ENCODE results near the gene EIF4EBP3. TPM values are rescaled to one million over a fixed set of nuclear protein-coding genes. Genes with fewer than 3 reads are reported as not detected.

The EIF4EBP3 gene
- total RNA-seq (2022) (25.3 and 35.3 TPM in 2 replicates), Bru-seq, nascent RNA (percentile 93 among the genes with signal in this experiment), BruChase-seq, experiment 1, labeled RNA remaining after a 6-hour chase (percentile 84 among the genes with signal in this experiment), BruChase-seq, experiment 2, labeled RNA remaining after a 2-hour chase (percentile 87 among the genes with signal in this experiment)
- long read RNA-seq, transcript EIF4EBP3-201 (3 exons, 691 nt) = major isoform, 29 of 32 reads
- long read RNA-seq, partial matches to known transcripts = 0 of 32 reads
- long read RNA-seq, other reads (novel, unspliced or antisense) = 3 of 32 reads

DNA sequence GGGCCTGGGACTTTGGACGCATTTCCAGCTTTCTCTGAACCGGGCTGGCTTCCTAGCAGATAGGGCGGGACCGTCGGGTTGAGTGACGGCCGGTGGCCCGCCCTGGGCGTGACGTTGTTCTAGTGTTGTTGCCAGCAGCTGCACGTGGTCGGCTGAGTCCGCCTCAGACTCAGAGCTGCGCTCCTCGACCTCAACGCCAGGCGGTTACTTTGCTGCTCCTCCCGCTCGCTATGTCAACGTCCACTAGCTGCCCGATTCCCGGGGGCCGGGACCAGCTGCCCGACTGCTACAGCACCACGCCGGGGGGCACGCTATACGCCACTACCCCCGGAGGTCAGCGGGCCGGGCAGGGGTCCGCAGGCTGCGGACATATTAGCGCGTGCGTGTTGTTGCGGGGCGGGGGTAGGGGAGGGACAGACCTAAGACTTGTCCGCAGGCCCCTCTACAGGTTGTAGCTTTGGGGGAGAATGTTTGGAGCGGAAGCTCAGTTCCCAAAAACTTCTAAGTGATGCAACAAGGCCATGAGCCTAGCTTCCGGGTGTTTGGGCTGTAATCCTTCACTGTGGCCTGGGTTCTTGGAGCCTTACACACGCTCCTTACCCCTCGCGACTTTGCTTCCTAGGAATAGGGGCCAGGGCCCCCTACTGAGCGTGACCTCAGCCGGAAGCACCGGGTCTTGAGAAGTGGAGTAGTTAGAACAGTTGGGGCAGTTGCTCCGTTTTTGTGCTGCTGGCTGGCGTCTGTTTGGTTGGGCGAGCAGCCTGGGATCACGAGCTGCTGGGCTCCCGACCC, at the start of gene EIF4EBP3:
TSS of gene EIF4EBP3 (plus strand) at position 155 of the 792 bp plus-strand sequence. CDS start at position 231, 76 bp downstream.
- Mint-ChIP-seq H3K27me3 (ENCODE audit: insufficient read depth, unreplicated experiment) (no peaks in the 10 kb centered on the region), H3K9me3 (ENCODE audit: unreplicated experiment) (no peaks in the 10 kb centered on the region), H3K36me3 (ENCODE audit: insufficient read depth, unreplicated experiment) (peaks cover 87% of the 10 kb centered on the region), H3K4me3 (ENCODE audit: unreplicated experiment) (peak within 1 kb of the TSS; percentile 77), H3K27ac (ENCODE audit: low read depth, unreplicated experiment) (peak within 1 kb of the TSS; percentile 80), H3K4me1 (ENCODE audit: insufficient read depth, unreplicated experiment) (peaks cover 27% of the 10 kb centered on the region)
- TSS peak; percentile 57 for BruUV-seq (replicated peaks)
- TF ChIP-seq, protein P1, sequence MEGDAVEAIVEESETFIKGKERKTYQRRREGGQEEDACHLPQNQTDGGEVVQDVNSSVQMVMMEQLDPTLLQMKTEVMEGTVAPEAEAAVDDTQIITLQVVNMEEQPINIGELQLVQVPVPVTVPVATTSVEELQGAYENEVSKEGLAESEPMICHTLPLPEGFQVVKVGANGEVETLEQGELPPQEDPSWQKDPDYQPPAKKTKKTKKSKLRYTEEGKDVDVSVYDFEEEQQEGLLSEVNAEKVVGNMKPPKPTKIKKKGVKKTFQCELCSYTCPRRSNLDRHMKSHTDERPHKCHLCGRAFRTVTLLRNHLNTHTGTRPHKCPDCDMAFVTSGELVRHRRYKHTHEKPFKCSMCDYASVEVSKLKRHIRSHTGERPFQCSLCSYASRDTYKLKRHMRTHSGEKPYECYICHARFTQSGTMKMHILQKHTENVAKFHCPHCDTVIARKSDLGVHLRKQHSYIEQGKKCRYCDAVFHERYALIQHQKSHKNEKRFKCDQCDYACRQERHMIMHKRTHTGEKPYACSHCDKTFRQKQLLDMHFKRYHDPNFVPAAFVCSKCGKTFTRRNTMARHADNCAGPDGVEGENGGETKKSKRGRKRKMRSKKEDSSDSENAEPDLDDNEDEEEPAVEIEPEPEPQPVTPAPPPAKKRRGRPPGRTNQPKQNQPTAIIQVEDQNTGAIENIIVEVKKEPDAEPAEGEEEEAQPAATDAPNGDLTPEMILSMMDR (IDR thresholded peaks at IDR 0.05; ENCODE audit: unreplicated experiment) = peak; percentile 74
- intact Hi-C loops (cut with micrococcal nuclease) = loop anchor here (1.0 to 10.0 kb wide), 4 partner anchors 88 to 303 kb away; partner anchors contain the start of genes ANKHD1 and TMCO6
- DNase-seq (ENCODE audit: unreplicated experiment) = peak; percentile 97
- ChIA-PET POLR2A (interaction anchor here (0.7 to 6.1 kb wide), 42 partner anchors 10 to 1422 kb away, joined by 3 to 188 read pairs (median 4); partner anchors contain the start of genes ANKHD1, APBB3, CD14 and HARS1), CTCF (interaction anchor here (0.5 to 3.3 kb wide), 32 partner anchors 10 to 1422 kb away, joined by 3 to 42 read pairs (median 6); partner anchors contain the start of genes CD14, IK, NDUFA2 and SRA1)

DNA sequence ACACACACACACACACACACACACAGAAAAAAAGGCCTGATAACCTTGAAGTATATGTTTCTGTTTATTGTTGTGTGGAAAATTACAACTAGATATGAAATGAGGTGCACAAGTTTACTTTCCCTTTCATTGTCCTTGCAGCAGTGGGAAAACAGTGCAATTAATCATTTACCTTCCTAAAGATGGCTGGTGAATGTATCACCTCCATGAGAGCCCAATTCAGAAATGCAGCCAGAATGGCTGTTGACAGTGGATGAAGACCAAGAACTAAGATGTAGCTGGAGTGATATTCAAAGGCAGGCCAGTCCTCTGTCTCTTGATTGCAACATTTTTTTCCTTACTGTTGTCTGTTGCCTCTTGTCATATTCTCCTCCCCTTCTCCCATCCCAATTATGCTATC, 49.6 kb upstream of the EIF4EBP3 start:
- Mint-ChIP-seq H3K27me3 (ENCODE audit: insufficient read depth, unreplicated experiment) (no peaks in the 10 kb centered on the region), H3K4me1 (ENCODE audit: insufficient read depth, unreplicated experiment) (peaks cover 5% of the 10 kb centered on the region), H3K4me3 (ENCODE audit: unreplicated experiment) (no peak overlapping the region), H3K36me3 (ENCODE audit: insufficient read depth, unreplicated experiment) (peaks cover 64% of the 10 kb centered on the region), H3K9me3 (ENCODE audit: unreplicated experiment) (no peaks in the 10 kb centered on the region), H3K27ac (ENCODE audit: low read depth, unreplicated experiment) (no peak overlapping the region)
- BruUV-seq (replicated peaks) = no TSS peak
- TF ChIP-seq, protein P1 (IDR thresholded peaks at IDR 0.05; ENCODE audit: unreplicated experiment) = no peak
- POLR2A ChIA-PET = interaction anchor here (1.8 kb wide), 1 partner anchor 96 kb away, joined by 4 read pairs; the partner anchor contains the start of gene ANKHD1
- DNase-seq (ENCODE audit: unreplicated experiment) = peak; percentile 3
- CTCF ChIA-PET = no interaction called here
- intact Hi-C loops (cut with micrococcal nuclease) = no loop called here

DNA sequence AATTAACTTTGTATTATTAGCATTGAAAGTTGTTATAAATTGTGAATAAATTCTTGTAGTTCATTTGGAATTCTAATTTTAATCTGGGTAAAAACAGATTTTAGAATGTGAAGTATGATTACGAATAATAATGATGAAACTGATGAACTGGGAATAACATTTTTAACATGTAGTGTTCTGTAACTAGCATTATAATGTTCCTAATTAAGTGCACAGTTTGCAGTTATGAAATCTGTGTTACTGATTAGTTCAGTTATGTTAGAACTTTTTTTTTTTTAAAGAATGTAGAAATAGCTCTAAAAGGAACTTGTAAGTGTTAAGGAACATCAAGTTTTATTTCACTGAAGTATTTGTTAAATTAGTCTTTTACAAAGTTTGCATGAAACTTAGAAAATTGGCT, 48.9 kb upstream of the EIF4EBP3 start:
- POLR2A ChIA-PET = interaction anchor here (1.8 kb wide), 1 partner anchor 97 kb away, joined by 4 read pairs; the partner anchor contains the start of gene ANKHD1

More for the DNA sequence above, 48.9 kb upstream of the EIF4EBP3 start:
- Mint-ChIP-seq H3K4me1 (ENCODE audit: insufficient read depth, unreplicated experiment) (peaks cover 5% of the 10 kb centered on the region), H3K36me3 (ENCODE audit: insufficient read depth, unreplicated experiment) (peaks cover 63% of the 10 kb centered on the region), H3K4me3 (ENCODE audit: unreplicated experiment) (no peak overlapping the region), H3K27me3 (ENCODE audit: insufficient read depth, unreplicated experiment) (no peaks in the 10 kb centered on the region), H3K27ac (ENCODE audit: low read depth, unreplicated experiment) (no peak overlapping the region), H3K9me3 (ENCODE audit: unreplicated experiment) (no peaks in the 10 kb centered on the region)
- CTCF ChIA-PET = interaction anchor here (1.3 kb wide), 1 partner anchor 135 kb away, joined by 3 read pairs; no protein-coding TSS in a partner anchor
- TF ChIP-seq, protein P1 (IDR thresholded peaks at IDR 0.05; ENCODE audit: unreplicated experiment) = no peak
- BruUV-seq (replicated peaks) = no TSS peak
- intact Hi-C loops (cut with micrococcal nuclease) = no loop called here
- no peak for DNase-seq (ENCODE audit: unreplicated experiment)
